Hepatocyte (in vitro differentiated cells): ENCODE measurements around the gene SEC23A.

Experiments
- CTCF ChIP-seq: fragments of 200-600 bp; sonication (generic); IDR thresholded peaks from 2 replicates; pipeline ENCODE4 v1.5.1; 2016; ENCODE audit warnings: antibody characterized with exemption, mild to moderate bottlenecking; ENCODE audit not compliant: poor library complexity
- EZH2phosphoT487 ChIP-seq: fragments of 200-600 bp; sonication (generic); IDR thresholded peaks from one replicate; pipeline ENCODE4 v1.6.1; 2018; ENCODE audit warnings: antibody characterized with exemption, mild to moderate bottlenecking, low read depth, moderate library complexity; ENCODE audit not compliant: unreplicated experiment, severe bottlenecking

GRCh38 chr14:39102969-39103957 lies at the start of gene SEC23A:
- TF ChIP-seq CTCF, result no peak
- TF ChIP-seq EZH2phosphoT487, result no peak
